ENCODE data around the gene INO80B. TPM values are rescaled to one million over a fixed set of nuclear protein-coding genes. Genes with fewer than 3 reads are reported as not detected.

Gene INO80B
- total RNA-seq, 2 donors from 2014 or later = 15.4 to 17.8 TPM

DNA sequence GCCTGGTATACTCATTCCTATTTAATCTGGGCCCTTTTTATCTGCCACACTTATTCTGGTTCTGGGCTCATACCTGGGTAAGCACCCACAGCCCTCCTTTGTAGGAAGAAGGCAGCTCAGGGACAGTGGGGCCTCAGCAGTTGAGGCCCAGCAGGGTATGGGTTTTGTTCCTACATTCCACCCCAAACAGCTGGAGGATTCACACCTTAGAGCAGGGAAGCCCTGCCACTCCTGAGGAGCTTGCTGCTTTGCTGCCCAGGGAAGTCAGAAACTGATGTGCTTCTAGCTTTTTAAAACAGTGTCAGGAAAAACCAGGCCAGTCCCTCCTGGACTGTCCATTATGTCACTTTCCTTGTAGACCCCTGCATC, 45.7 kb downstream of the INO80B start:
- Histone ChIP-seq H3K9me3 (no peaks in the 10 kb centered on the region), H3K27me3 (replicated peaks; ENCODE audit: insufficient read depth) (peaks cover 6% of the 10 kb centered on the region), H3K4me1 (ENCODE audit: control insufficient read depth in 1 of 2, low read depth in 2 of 2) (peaks cover 16 to 43% of the 10 kb centered on the region in 2 donors), H3K36me3 (peaks cover 11% of the 10 kb centered on the region), H3K4me3 (no peak overlapping the region), H3K27ac (no peak overlapping the region)
- ATAC-seq (ENCODE audit: insufficient number of reproducible peaks, low FRiP score, low read depth) (no peak), DNase-seq (ENCODE audit: low spot score) (no peak)
- TF ChIP-seq, protein P1, sequence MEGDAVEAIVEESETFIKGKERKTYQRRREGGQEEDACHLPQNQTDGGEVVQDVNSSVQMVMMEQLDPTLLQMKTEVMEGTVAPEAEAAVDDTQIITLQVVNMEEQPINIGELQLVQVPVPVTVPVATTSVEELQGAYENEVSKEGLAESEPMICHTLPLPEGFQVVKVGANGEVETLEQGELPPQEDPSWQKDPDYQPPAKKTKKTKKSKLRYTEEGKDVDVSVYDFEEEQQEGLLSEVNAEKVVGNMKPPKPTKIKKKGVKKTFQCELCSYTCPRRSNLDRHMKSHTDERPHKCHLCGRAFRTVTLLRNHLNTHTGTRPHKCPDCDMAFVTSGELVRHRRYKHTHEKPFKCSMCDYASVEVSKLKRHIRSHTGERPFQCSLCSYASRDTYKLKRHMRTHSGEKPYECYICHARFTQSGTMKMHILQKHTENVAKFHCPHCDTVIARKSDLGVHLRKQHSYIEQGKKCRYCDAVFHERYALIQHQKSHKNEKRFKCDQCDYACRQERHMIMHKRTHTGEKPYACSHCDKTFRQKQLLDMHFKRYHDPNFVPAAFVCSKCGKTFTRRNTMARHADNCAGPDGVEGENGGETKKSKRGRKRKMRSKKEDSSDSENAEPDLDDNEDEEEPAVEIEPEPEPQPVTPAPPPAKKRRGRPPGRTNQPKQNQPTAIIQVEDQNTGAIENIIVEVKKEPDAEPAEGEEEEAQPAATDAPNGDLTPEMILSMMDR (IDR thresholded peaks at IDR 0.05) = no peak

GRCh38 chr2:74501335-74502071, 46.6 kb downstream of the INO80B start:
- DNase-seq (ENCODE audit: low spot score) (no peak), ATAC-seq (ENCODE audit: insufficient number of reproducible peaks, low FRiP score, low read depth) (no peak)
- Histone ChIP-seq H3K36me3 (peaks cover 16% of the 10 kb centered on the region), H3K27ac (no peak overlapping the region), H3K4me1 (ENCODE audit: control insufficient read depth in 1 of 2, low read depth in 2 of 2) (peaks cover 21 to 53% of the 10 kb centered on the region in 2 donors), H3K4me3 (no peak overlapping the region), H3K27me3 (replicated peaks; ENCODE audit: insufficient read depth) (peaks cover 6% of the 10 kb centered on the region), H3K9me3 (no peaks in the 10 kb centered on the region)
- TF ChIP-seq, protein P1 (IDR thresholded peaks at IDR 0.05) = no peak

GRCh38 chr2:74502147-74502719, 47.3 kb downstream of the INO80B start:
- TF ChIP-seq, protein P1 (IDR thresholded peaks at IDR 0.05) = no peak
- Histone ChIP-seq H3K27ac (no peak overlapping the region), H3K36me3 (peaks cover 16% of the 10 kb centered on the region), H3K27me3 (replicated peaks; ENCODE audit: insufficient read depth) (peaks cover 6% of the 10 kb centered on the region), H3K4me1 (ENCODE audit: control insufficient read depth in 1 of 2, low read depth in 2 of 2) (peaks cover 25 to 57% of the 10 kb centered on the region in 2 donors), H3K4me3 (peak overlapping the region; percentile 80), H3K9me3 (no peaks in the 10 kb centered on the region)
- ATAC-seq (ENCODE audit: insufficient number of reproducible peaks, low FRiP score, low read depth) (no peak), DNase-seq (ENCODE audit: low spot score) (no peak)

GRCh38 chr2:74502720-74503505, 48.0 kb downstream of the INO80B start:
- H3K27ac ChIP-seq = peak overlapping the region in 1 of 2 donors; percentile 32
- peaks cover 21 to 52% of the 10 kb centered on the region in 2 donors for H3K4me1 ChIP-seq (ENCODE audit: control insufficient read depth in 1 of 2, low read depth in 2 of 2)
- ATAC-seq (ENCODE audit: insufficient number of reproducible peaks, low FRiP score, low read depth) = no peak
- H3K4me3 ChIP-seq = peak overlapping the region; percentile 80
- peaks cover 16% of the 10 kb centered on the region for H3K36me3 ChIP-seq
- TF ChIP-seq, protein P1 (IDR thresholded peaks at IDR 0.05) = no peak
- peaks cover 6% of the 10 kb centered on the region for H3K27me3 ChIP-seq (replicated peaks; ENCODE audit: insufficient read depth)
- H3K9me3 ChIP-seq = no peaks in the 10 kb centered on the region
- DNase-seq (ENCODE audit: low spot score) = no peak
